Subcutaneous adipose tissue (tissue), 4 donors: ENCODE data around the gene CALM1. TPM values are rescaled to one million over a fixed set of nuclear protein-coding genes. Genes with fewer than 3 reads are reported as not detected.

Source experiments
- total RNA-seq, 4 donors: library from RNA; depleted of rRNA; stranded (reverse); fragments of >200 nt; gene quantifications; one replicate each; pipeline ENCODE4 v1.1.0, GENCODE V29; 2016
- TF ChIP-seq, protein P1 (sequence below): fragments of 450-650 bp; IDR thresholded peaks from one replicate; pipeline ENCODE4 v1.5.1; 2016; ENCODE audit warnings: low read depth, mild to moderate bottlenecking, control low read depth, antibody characterized with exemption, moderate library complexity

Gene CALM1
- total RNA-seq, 4 donors from 2014 or later = 224 to 493 (median 260) TPM

DNA sequence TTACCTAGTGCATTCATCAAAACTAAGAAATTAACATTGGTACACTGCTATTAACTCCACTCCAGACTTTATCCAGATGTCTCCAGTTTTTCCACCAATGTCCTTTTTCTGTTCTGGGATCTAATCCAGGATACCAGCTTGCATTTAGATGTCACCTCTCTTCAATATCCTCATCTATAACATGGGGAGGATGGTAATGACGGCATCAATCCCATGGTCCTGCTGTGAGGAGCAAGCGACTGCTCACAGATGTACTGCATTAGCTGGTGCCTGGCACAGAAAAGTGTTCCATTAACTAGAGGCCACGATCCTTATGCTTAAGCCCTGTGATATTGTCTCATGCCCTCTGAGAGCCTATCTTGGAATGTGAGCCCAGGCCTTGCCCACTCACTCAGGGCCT is 53.8 kb downstream of the CALM1 start:
- TF ChIP-seq, protein P1, sequence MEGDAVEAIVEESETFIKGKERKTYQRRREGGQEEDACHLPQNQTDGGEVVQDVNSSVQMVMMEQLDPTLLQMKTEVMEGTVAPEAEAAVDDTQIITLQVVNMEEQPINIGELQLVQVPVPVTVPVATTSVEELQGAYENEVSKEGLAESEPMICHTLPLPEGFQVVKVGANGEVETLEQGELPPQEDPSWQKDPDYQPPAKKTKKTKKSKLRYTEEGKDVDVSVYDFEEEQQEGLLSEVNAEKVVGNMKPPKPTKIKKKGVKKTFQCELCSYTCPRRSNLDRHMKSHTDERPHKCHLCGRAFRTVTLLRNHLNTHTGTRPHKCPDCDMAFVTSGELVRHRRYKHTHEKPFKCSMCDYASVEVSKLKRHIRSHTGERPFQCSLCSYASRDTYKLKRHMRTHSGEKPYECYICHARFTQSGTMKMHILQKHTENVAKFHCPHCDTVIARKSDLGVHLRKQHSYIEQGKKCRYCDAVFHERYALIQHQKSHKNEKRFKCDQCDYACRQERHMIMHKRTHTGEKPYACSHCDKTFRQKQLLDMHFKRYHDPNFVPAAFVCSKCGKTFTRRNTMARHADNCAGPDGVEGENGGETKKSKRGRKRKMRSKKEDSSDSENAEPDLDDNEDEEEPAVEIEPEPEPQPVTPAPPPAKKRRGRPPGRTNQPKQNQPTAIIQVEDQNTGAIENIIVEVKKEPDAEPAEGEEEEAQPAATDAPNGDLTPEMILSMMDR = no peak

DNA sequence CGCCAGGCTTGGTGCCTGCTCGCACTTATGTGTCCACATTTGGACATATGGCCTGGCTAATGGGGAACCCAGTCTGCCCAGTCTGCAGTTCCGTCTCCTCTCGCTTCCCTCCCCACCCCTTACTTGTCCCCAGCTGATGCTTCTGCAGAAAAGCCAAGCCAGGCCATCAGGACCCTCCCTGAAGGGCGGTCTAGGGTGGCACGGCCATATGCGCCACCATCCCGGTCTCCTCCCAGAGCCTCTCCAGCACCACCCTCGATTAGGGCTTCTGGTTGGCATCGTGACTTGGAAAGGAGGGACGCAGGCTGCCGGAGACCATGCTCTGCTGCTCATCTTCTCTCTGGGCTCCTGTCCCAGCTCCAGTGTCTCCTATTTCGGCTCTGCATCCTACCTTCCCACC is 54.6 kb downstream of the CALM1 start:
- TF ChIP-seq, protein P1 = no peak

DNA sequence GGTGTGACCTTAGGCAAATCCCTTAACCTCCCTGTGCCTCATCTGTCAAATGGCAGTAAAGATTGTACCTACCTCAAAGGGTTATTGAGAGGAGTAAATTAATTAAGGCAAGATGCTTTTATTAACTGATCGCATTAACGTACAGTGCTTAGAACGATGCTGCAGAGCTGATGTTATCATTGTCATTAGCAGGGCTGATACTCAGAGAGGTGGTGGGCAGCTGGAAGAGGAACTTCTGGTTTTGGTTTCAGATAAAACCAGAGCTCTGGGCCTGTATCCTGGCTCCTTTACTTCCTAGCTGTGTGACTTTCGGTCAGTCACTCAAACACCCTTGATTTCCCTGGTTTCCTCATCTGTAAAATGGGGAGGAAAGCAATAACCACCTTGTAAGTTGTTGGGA is 55.1 kb downstream of the CALM1 start:
- TF ChIP-seq, protein P1 = no peak

DNA sequence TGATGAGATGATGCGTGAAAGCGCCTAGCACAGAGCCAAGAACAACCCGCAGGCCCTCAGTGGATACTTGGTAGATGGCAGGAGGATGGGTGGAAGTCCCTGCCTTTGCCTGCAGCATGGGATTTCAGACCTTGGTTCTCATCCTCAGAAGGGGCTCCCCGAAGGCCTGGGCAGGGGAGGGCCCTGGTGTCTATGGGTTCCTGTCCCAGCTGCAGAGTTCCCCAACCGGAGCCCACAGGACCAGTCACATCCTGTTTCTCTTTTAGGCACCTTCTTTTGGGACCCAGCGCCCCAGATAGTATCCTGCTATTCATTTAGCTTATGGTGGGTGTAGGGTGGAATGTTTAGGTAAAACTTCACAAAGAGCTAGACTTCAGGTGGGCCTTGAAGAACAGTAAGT is 55.5 kb downstream of the CALM1 start:
- TF ChIP-seq, protein P1 = no peak

DNA sequence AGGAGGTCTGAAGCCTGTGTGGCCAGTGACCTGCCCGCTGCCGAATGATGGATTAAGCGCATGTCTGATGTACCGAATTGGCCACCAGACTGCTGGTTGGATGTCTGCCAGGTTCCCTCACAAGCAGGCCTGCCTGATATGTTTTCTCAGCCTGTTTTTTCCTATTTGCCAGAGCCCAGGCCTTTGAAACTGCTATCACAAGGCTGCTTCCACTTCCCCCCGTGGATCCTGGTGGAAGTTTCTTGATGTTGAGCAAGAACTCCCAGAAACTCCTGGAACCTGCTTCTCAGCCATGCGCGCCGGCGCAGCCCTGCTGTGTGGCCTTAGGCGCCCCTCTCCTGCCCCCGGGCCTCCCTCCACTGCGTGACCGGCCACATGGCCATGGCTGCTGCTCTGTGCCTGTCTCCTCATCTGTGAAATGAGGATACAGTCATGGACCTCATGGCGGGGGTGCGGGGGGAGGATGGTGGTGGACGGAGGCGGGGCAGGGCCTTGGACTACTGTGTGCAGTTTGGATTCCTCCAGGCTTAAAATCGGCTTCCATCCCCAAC is 56.6 kb downstream of the CALM1 start:
- TF ChIP-seq, protein P1 = no peak

DNA sequence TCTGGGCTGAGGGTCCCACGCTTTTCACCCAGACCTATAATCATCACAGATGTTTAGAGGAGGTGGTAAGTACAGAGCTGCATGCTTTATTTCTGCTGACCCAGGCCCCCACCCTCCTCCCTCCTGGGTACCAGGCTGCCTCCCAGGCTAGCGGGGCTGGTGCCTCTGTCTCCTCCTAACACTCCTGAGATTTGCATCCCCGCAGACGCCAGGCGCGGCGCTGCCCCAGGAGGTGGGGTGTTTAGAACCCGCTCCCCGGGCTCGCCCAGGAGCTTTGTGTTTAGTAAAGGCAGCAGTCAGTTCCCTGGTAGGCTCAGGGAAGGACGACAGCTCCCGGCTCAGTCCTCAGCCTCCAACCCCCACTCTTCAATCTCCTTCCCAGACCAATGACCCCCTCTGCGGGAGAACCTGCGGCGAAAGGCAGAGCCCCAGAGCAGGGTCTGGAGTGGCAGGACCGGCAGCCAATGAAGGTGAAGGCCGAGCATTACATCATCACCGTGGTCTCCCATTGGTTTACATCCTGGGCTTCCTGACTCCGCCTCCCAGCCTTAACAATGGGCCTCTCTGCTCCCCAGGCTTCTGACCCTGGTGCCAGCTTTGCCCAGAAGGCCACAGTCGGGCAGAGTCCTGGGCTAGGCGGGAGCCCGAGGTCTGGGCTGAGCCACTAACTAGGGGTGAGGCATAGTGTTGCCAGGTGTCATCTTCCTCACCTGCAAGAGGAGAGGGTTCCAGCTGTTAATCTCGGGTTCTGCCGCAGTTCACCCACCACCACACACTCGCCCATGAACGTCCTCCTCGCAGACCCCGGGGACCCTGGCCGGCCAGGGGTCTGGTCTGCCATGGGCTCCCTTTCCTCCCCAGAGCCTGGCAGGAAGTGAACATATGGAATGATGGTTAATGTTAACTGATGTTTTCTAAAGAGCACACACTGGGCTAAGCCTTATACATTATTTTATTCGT is 57.5 kb downstream of the CALM1 start:
- TF ChIP-seq, protein P1 = no peak

DNA sequence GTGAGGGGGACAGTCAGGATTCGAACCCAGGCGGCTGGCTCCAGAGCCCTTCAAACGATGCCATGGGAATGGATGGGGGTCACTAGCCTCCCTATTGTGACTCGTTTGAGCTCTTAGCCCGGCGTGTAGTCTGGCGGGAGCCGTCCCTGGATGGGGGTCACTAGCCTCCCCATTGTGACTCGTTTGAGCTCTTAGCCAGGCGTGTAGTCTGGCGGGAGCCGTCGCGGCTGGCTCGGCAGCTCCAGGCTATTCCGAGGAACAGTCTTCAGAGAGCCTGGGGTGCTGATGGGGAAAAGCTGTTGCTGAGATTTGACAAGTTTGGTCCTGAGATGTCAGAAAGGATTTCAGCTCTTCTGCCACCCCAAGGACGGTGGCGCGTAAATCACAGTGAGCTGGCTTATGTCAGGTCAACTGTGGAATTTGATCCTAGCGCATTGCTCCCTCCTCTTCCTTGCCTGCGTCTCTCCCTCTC is 58.3 kb downstream of the CALM1 start:
- TF ChIP-seq, protein P1 = no peak
